Epidermal melanocyte (primary cell): Measurements from ENCODE around the gene PHF23.
A peak's percentile ranks its signal among the peaks of the same experiment; 100 is the strongest.

Source experiments
- DNase-seq: peaks from one replicate; pipeline ENCODE4 v3.0.0; 2011; ENCODE audit warnings: low spot score; ENCODE audit not compliant: insufficient read length

The PHF23 gene

DNA sequence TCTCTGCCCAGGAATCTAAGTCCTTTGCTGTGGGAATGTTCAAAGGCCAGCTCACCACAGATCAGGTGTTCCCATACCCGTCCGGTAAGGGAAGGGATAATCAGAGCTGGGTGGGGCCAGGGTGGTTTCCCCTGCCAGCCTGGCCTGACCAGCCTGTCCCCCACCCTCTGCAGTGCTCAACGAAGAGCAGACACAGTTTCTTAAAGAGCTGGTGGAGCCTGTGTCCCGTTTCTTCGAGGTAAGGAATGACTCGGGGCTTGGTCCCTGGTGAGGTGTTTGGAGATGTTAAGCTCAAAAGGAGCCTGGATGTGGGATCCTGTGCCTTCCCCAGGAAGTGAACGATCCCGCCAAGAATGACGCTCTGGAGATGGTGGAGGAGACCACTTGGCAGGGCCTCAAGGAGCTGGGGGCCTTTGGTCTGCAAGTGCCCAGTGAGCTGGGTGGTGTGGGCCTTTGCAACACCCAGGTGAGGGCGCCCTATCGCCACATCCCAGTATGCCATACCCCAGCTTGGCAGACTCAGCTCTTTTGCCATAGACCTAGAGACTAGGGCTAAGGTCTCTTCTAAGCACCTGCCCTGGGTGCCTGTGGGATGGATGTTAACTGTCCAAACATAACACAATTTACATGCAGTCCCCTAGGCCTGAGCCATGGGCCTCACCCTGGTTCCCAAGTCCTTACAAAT is 18.5 kb downstream of the PHF23 start:
- DNase-seq = peak; percentile 73

DNA sequence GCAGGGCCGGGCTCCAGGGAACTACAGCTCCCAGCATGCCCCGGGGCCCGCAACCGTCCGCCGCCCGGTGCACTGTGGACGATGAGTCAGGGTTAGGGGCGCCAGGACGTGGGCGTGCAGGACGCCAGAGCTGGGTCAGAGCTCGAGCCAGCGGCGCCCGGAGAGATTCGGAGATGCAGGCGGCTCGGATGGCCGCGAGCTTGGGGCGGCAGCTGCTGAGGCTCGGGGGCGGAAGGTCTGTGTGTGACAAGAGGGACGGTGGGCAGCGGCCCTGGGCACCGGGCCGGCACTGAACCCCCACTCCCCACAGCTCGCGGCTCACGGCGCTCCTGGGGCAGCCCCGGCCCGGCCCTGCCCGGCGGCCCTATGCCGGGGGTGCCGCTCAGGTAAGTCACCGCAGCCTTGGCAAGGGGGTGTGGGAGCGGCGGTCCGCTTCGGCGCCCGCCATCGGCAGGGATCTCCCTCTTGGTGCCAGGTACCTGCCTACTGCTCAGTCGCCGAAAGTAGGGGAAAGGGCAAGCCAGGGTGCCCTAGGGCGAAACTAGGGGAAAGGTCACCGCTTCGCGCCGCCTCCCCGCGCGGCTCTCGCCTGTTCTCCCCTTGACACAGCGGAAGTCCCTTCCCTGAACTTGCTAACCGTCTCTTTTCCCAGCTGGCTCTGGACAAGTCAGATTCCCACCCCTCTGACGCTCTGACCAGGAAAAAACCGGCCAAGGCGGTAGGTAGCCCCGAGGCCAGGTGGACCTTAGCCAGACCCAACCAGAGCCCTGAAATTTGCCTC is 19.3 kb downstream of the PHF23 start, which contains the start of the genes ACADVL and DLG4:
Gene ACADVL, plus strand, starts transcription at position 127 of the 781 bp plus-strand sequence. Its CDS starts 47 bp downstream, at position 174.
Gene DLG4, minus strand, starts transcription at position 25 of the 781 bp plus-strand sequence.
- DNase-seq = peak; percentile 94

DNA sequence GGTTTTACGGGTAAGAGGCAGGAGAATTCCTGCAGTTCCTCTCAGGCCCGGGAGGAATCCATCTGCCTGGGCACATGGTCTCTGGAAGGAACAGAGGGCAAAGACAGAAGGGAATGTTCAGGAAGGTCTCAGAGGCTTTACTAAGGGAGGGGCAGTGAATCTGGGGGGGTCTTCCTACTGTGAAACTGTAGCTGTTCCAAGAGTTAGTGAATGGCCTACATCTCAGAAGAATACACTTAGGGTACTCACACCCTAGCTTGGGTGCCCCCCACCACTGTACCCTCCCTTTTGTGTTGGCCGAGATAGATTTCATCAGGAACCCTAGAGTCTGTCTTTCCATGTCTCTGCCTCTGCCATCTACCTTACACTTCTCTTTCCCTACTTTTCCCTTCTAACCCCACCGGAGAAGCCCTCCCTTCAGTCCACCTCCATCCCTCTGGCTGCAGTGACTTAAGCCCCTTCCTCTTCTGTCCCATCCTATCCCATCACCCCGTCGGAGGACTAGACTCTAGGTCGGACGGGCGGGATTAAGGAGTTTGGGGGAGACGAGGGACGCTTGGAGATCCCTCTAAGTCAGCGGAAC is 19.9 kb downstream of the PHF23 start:
- DNase-seq = no peak

DNA sequence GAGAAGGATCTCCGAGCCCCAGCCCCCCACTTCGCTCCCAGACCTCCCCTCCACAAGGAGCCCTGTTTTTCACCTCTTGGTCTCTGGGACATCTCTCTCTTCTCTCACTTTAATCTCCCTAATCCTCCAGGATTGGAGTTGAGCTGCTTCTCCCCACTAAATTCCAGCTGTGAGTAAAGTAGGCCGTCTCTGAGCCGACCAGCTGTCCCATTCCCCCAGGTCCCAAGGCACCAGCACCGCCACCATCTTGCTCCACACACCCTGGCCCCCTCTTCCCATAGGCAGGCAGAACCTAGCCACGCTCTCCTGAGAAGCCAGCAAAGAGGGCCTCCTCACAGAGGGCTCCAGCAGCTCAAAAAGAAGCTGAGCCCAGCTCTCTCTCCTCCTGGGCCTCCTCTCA is 20.5 kb downstream of the PHF23 start:
- no peak for DNase-seq

- no peak for DNase-seq
Observed at GRCh38 chr17:7218166-7218565, 21.1 kb downstream of the PHF23 start.

- DNase-seq = peak; percentile 85
Observed at GRCh38 chr17:7217113-7217987, 21.9 kb downstream of the PHF23 start.

DNA sequence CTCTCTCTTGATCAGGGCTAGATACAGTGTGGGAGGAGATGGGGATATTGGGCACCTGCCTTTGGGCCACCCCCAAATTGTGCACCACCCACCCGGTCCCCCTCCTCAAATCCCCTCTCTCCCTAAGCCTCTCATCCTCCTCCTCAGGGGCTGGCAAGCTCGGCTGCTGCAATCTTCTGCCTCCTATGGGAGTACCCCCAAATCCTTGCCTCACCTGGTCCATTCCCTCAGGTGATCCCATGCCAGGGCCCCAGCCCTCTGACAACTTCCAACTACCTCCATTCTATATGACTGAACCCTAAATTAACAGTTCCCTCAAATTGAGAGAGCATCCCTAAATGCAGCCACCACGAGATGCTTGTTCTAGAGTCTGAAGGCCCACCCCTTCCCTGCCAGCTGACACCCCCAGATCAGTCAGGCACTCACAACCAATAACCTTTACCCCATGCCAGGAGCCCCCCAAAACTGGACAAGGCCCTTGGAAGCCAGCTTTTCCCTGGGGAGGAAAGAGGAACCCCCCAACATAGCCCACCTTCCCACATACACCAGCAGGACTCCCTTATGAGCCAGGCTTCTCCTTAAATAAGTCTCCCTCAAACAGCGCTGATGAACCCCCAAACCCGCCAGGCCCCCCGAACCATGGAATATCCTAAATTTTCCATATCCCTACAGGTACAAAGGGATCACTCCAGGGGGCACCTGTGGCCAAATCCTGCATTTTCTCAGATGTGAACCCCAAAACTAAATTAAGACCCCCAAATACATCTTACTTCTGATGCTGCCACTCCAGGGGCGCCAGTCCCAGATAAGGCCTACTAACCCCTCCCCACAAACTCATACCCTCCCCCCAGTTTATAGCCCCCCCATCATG is 22.8 kb downstream of the PHF23 start:
- no peak for DNase-seq

DNA sequence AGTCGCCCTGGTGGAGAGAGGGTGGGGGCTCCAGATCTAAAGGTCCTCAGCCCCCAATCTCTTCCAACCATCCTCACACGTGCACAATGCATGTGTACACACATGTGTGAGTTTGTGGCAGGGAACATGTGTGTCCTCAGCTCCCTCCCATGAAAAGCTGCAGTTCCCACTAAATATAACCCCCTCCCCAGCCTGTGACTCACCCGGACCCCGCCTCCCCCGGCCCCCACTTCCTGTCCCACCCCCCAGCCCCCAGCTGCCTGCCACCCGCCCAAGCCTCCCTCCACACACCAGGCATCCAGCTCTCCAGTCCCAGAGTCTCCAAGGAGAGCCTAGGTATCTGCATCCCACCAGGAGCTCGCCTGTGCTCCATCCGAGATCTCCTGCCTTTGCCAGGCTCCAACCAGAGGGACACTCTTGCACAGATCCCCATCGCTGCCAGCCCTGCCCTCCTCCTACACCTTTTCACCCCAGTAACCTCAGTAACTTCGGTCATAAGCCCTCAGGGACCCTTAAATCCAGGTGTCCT is 23.5 kb downstream of the PHF23 start:
- no peak for DNase-seq

DNA sequence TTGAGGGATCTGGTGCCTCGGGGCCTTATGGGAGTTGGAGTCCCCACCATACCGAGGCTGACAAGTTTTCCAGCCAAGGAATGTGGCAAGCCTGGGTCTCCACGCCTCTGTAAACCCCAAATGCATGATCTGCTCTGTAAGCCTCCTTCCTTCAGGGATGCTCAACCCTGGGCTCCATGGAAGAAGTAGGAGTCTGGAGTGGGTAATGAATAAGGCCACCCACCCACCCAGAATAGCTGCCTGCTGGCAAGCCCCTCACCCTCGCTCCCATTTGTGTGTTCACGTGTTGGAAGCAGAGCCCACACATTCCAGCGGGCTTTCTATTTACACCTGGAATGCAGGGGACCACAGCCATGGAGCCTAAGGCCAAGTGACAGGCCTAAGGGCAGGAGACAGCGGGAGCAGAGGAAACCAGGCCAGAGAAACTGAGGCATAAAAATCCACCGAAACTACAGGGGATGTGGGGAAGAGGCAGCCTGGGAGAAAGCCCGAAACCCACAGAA is 24.1 kb downstream of the PHF23 start:
- peak; percentile 97 for DNase-seq

- peak; percentile 99 for DNase-seq
Observed at GRCh38 chr17:7214300-7215135, 24.7 kb downstream of the PHF23 start.

DNA sequence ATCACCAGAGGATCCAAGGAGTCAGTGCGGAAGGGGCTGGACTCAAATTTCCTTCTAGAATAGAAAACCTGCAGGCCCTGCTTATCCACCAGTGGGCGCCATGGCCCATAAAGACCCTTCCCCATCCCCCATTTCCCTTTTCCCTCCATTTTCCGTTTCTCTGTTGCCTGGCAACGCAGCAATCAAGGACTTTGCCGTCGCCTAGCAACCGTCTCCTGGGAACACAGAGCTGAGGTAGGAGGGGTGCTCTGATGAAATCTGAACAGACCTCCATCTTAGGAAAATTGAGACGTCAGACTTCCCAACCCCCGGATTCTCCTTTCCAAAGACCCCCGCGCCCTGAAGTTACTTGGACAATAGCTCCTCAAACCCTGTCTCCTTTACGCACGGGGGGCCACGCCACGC is 25.4 kb downstream of the PHF23 start:
- peak; percentile 71 for DNase-seq

GRCh38 chr17:7211491-7212273 is 27.6 kb downstream of the PHF23 start:
- DNase-seq = no peak

DNA sequence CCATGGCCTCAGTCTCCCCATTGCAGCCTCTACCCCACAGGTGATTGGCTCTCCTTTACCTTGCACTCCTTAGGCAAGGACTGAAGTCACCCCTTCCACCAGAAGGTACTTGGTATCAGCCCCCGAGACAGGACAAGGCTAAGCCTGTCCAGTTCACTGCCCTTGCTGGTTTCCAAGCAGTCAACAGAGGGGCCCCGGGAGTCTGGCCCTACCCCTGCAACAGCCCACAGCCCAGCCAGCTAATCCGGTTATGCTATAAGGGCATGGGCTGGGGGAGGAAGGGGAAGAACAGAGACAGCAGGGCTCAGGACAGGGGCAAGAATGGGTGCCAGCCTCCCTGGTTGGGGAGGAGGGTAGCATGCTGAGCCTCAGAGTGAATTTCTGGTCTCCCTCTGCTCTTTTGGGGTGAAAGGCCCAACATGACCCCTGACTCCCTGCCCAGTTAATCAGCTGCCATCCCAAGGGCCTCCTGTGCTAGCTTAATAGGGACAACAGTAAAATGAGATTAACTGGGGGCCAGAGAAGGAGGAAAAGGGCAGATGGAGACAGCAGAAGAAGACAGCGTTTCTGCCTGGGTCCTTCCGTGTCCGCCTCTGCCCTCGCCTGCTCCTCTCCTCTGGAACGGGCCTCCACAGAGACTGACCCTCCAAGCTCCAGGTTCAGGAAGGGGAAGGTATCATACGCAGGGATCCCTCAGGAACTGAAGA is 30.4 kb downstream of the PHF23 start:
- DNase-seq = no peak

DNA sequence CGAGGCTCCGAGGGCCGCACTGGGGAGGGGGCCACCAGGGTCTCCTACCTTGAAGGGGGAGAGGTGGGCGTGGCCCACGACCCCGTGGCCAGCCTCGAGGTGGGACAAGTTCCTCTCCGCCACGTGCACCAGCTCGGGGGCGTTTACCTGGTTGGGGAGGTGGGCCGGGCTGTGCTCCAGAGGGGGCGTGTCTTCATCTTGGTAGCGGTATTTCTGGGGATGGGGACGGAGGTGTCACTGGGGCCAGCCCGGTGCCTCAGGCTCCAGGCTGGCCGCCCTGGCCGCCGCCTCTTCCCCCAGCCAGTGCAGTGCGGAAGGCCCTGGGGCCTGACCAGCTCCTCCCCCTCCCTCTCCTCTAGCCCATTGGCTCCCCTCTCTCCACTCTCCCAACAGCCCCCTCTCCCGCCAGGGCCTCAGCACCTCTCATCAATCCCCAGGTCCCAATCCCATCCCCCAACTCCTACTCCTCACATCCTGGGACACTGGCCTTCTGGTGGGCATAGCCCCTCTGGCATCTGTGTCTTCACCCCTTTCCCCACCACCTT is 31.2 kb downstream of the PHF23 start:
- no peak for DNase-seq

DNA sequence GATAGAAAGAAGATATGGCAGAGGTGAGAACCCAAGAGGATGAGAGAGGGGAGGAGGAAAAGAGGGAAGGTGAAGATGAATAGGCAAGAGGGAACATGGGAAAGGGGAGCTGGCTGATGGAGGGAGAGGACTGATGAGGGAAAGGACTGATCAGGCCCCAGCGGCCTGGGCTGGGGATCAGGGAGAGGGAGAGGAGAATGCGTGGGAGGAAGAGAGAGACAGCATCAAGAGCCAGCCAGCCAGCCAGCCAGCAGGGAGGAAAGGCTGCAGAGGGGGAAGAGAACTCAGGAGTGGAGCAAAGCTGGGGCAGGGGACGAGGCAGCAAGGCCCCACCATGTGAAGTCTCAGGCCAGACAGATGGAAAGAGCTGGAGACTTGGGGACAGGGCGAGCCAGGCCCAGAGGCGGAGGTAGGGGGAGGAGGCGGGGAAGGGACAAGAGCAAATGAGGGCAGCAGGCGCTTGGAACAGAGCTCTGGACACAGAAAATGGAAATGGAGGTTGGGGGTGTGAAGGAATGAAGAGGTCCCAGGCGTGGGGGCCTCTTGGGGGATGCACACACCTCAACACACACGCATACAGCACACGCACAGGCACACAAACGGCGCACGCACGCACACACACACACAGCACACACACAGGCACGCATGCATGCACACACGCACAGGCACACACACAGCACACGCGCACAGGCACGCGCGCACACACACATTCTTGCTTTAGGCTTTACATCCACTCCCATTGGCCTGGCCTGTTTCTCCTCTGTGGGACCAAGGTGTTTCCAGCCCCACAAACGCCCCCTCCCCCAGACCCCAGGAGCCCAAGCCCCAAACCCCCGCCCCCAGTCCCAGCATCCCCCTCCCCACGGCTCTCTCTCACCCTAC is 31.9 kb downstream of the PHF23 start:
- DNase-seq = no peak

DNA sequence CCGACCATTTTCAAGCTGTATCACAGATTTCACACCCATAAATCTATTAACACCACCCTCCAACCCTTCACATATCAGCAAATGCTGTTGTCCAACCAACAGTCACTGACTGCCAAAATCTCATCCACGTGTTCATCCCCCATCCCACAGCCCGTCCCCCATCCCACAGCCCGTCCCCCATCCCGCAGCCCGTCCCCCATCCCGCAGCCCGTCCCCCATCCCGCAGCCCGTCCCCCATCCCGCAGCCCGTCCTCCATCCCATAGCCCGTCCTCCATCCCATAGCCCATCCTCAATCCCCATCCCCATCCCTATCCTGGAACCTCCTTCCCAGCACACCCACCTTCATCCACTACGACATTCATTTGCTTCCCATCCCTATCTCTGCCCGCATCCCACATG is 33.7 kb downstream of the PHF23 start:
- no peak for DNase-seq
